RWPE1 (cell line): Measurements from ENCODE around the gene ACAP2.
"Not testable (repeated sequence)": the region's sequence is repeated elsewhere in the genome, so short reads cannot be mapped to it uniquely, and the experiment has no call there.

Source experiments
- CTCF ChIA-PET: fragments of 350-600 bp; sonication (Branson Sonifier 250); formaldehyde crosslinking; extraction: SDS; loops from one replicate; lab custom pipeline; 2021; lab: Yijun Ruan, JAX
- POLR2A ChIA-PET: fragments of 400-600 bp; formaldehyde crosslinking; extraction: SDS; loops from one replicate; lab custom pipeline; 2020; ENCODE audit warnings: antibody characterized with exemption; ENCODE audit not compliant: low non-redundant PET; lab: Yijun Ruan, JAX
- DNase-seq: peaks from one replicate; pipeline ENCODE4 v3.0.0; 2012; ENCODE audit warnings: low spot score
- H3K27ac ChIP-seq: fragments of 450-650 bp; 2 replicates; pipeline ENCODE4 v1.5.1; 2017
- CTCF ChIP-seq: fragments of 450-650 bp; conservative IDR thresholded peaks from 2 replicates; pipeline ENCODE4 v1.5.1; 2017; ENCODE audit warnings: low read depth, mild to moderate bottlenecking

ACAP2 gene

DNA sequence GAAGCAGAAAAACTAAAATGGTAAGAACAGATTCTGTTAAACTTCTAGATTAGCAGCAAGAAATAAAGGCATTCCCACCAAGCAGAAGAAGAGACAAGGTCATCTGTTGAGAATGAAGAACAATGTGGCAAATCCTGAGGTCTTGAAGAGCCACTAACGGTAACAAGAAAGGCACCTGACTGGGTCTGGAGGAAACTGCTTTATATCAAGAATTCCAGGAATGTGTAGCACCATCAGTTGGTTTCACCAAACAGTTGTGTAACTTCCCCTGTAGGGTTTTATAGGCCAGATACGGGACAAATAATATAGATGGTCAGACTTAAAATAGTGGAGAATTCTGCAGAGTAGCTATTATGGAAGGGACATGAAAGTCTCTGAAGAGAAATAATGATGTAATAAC, 57.3 kb downstream of the ACAP2 start:
- ChIA-PET POLR2A (no interaction called here), CTCF (interaction anchor here (0.7 kb wide), 1 partner anchor 35 kb away, joined by 3 read pairs; no protein-coding TSS in a partner anchor)
- no peak for TF ChIP-seq CTCF
- DNase-seq, result no peak
- no peak overlapping the region for H3K27ac ChIP-seq

- H3K27ac ChIP-seq, result no peak overlapping the region
- no peak for TF ChIP-seq CTCF
- ChIA-PET POLR2A (no interaction called here), CTCF (no interaction called here)
- no peak for DNase-seq
Measured at GRCh38 chr3:195384952-195385351, 57.9 kb downstream of the ACAP2 start.

- no peak overlapping the region for H3K27ac ChIP-seq
- ChIA-PET CTCF (no interaction called here), POLR2A (no interaction called here)
- DNase-seq, result peak; percentile 67
- TF ChIP-seq CTCF, result no peak
Measured at GRCh38 chr3:195372220-195372619, 70.6 kb downstream of the ACAP2 start.

DNA sequence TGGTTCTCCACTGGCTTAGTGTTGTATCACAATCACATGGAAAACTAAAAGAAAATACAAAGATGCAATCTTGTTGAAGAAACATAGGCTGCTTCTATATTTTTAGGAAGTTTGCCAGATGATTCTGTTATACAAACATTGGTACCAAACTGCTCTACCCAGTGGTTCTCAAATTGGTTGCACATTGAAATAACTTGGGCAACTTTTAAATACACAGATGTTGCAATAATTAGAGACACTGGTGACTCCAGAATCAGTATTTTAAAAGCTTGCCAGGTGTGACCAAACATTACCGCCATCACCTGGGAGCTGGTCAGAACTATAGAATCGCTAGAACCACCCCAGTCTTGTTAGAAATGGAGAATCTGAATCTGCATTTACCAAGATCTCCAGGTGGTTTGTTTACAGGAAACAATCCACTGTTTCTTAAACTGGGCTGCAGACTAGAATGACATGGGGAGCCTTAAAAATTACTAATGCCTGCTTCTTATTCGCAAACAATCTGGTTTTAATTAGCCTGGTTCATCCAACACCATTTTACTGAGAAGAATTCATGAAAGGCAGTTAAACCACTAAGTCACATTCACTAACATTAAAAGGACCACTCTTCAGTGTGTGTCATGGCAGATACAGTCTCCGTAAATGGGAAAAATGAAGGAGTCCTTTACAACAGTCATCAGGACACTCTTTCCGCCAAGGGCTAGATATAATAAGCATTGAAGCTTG, 76.5 kb downstream of the ACAP2 start:
- no peak overlapping the region for H3K27ac ChIP-seq
- ChIA-PET CTCF (no interaction called here), POLR2A (no interaction called here)
- no peak for DNase-seq
- no peak for TF ChIP-seq CTCF

- CTCF ChIA-PET, result no interaction called here
- POLR2A ChIA-PET, result no interaction called here
- no peak overlapping the region for H3K27ac ChIP-seq
- TF ChIP-seq CTCF, result no peak
- DNase-seq, result no peak
Measured at GRCh38 chr3:195365371-195365770, 77.4 kb downstream of the ACAP2 start.

- CTCF ChIA-PET, POLR2A ChIA-PET, H3K27ac ChIP-seq, DNase-seq: not testable (repeated sequence)
Measured at GRCh38 chr3:195357797-195358196, 85.0 kb downstream of the ACAP2 start.
